Measurements from ENCODE around the gene EHMT1. TPM values are rescaled to one million over a fixed set of nuclear protein-coding genes. Genes with fewer than 3 reads are reported as not detected.

The EHMT1 gene
- total RNA-seq, 2 experiments from 2014 or later, result 145 to 295 TPM

GRCh38 chr9:137787381-137787780 is 168.6 kb downstream of the EHMT1 start:
- DNase-seq (ENCODE audit: low spot score), result no peak
- peaks cover 100% of the 10 kb centered on the region for H3K36me3 ChIP-seq (ENCODE audit: insufficient read depth, low read length)
- no peaks in the 10 kb centered on the region for H3K9me2 ChIP-seq (ENCODE audit: insufficient read depth, low read length)
- TF ChIP-seq CTCF (conservative IDR thresholded peaks at IDR 0.05; ENCODE audit: low read length), result no peak
- TF ChIP-seq EZH2phosphoT487 (IDR thresholded peaks at IDR 0.05; ENCODE audit: borderline replicate concordance, low read depth, low read length), result no peak
- no peak overlapping the region for H3K27ac ChIP-seq (ENCODE audit: low read depth, low read length, poor library complexity, severe bottlenecking)
- no peaks in the 10 kb centered on the region for H3K9me3 ChIP-seq (ENCODE audit: low read length)
- intact Hi-C loops (cut with micrococcal nuclease; ENCODE audit: unreplicated experiment), result no loop called here
- H4K20me1 ChIP-seq (ENCODE audit: insufficient read depth, low read length), result no peaks in the 10 kb centered on the region
- H3K4me1 ChIP-seq (ENCODE audit: insufficient read depth, low read length, poor library complexity, severe bottlenecking), result no peaks in the 10 kb centered on the region
- CTCF ChIA-PET (ENCODE audit: unreplicated experiment), result no interaction called here
- H2AFZ ChIP-seq (ENCODE audit: low read length), result no peak overlapping the region
- BruUV-seq (replicated peaks), result no TSS peak
- H3K4me3 ChIP-seq (ENCODE audit: low read depth, low read length, poor library complexity, severe bottlenecking), result no peak overlapping the region
- no peak overlapping the region for H3K4me2 ChIP-seq (ENCODE audit: low read length)
- H3K79me2 ChIP-seq (ENCODE audit: insufficient read depth, low read depth, low read length), result no peaks in the 10 kb centered on the region
- POLR2A ChIA-PET, result no interaction called here

- Histone ChIP-seq H3K9me2 (ENCODE audit: insufficient read depth, low read length) (no peaks in the 10 kb centered on the region), H3K4me1 (ENCODE audit: insufficient read depth, low read length, poor library complexity, severe bottlenecking) (no peaks in the 10 kb centered on the region), H3K27ac (ENCODE audit: low read depth, low read length, poor library complexity, severe bottlenecking) (no peak overlapping the region), H3K36me3 (ENCODE audit: insufficient read depth, low read length) (peaks cover 100% of the 10 kb centered on the region), H4K20me1 (ENCODE audit: insufficient read depth, low read length) (no peaks in the 10 kb centered on the region), H3K4me2 (ENCODE audit: low read length) (no peak overlapping the region), H3K4me3 (ENCODE audit: low read depth, low read length, poor library complexity, severe bottlenecking) (no peak overlapping the region), H2AFZ (ENCODE audit: low read length) (no peak overlapping the region), H3K9me3 (ENCODE audit: low read length) (no peaks in the 10 kb centered on the region), H3K79me2 (ENCODE audit: insufficient read depth, low read depth, low read length) (no peaks in the 10 kb centered on the region)
- POLR2A ChIA-PET, result no interaction called here
- TF ChIP-seq CTCF (conservative IDR thresholded peaks at IDR 0.05; ENCODE audit: low read length), result no peak
- no peak for TF ChIP-seq EZH2phosphoT487 (IDR thresholded peaks at IDR 0.05; ENCODE audit: borderline replicate concordance, low read depth, low read length)
- no peak for DNase-seq (ENCODE audit: low spot score)
- intact Hi-C loops (cut with micrococcal nuclease; ENCODE audit: unreplicated experiment), result no loop called here
- BruUV-seq (replicated peaks), result no TSS peak
- CTCF ChIA-PET (ENCODE audit: unreplicated experiment), result no interaction called here
These were observed 169.1 kb downstream of the EHMT1 start for GRCh38 chr9:137787786-137788505.

GRCh38 chr9:137788561-137789294 is 169.9 kb downstream of the EHMT1 start:
- ChIA-PET POLR2A (interaction anchor here (0.6 kb wide), 1 partner anchor 579 kb away, joined by 3 read pairs; no protein-coding TSS in a partner anchor), CTCF (ENCODE audit: unreplicated experiment) (no interaction called here)
- no peaks in the 10 kb centered on the region for H4K20me1 ChIP-seq (ENCODE audit: insufficient read depth, low read length)
- H3K27ac ChIP-seq (ENCODE audit: low read depth, low read length, poor library complexity, severe bottlenecking), result no peak overlapping the region
- no peaks in the 10 kb centered on the region for H3K4me1 ChIP-seq (ENCODE audit: insufficient read depth, low read length, poor library complexity, severe bottlenecking)
- H3K4me2 ChIP-seq (ENCODE audit: low read length), result no peak overlapping the region
- no peak overlapping the region for H3K4me3 ChIP-seq (ENCODE audit: low read depth, low read length, poor library complexity, severe bottlenecking)
- H3K9me2 ChIP-seq (ENCODE audit: insufficient read depth, low read length), result no peaks in the 10 kb centered on the region
- no peaks in the 10 kb centered on the region for H3K79me2 ChIP-seq (ENCODE audit: insufficient read depth, low read depth, low read length)
- BruUV-seq (replicated peaks), result no TSS peak
- DNase-seq (ENCODE audit: low spot score), result no peak
- TF ChIP-seq CTCF (conservative IDR thresholded peaks at IDR 0.05; ENCODE audit: low read length) (no peak), EZH2phosphoT487 (IDR thresholded peaks at IDR 0.05; ENCODE audit: borderline replicate concordance, low read depth, low read length) (no peak)
- intact Hi-C loops (cut with micrococcal nuclease; ENCODE audit: unreplicated experiment), result no loop called here
- no peak overlapping the region for H2AFZ ChIP-seq (ENCODE audit: low read length)
- H3K9me3 ChIP-seq (ENCODE audit: low read length), result no peaks in the 10 kb centered on the region
- H3K36me3 ChIP-seq (ENCODE audit: insufficient read depth, low read length), result peaks cover 100% of the 10 kb centered on the region
